ENCODE data around the gene KLHL29. TPM values are rescaled to one million over a fixed set of nuclear protein-coding genes. Genes with fewer than 3 reads are reported as not detected.
"Not testable (repeated sequence)": the region's sequence is repeated elsewhere in the genome, so short reads cannot be mapped to it uniquely, and the experiment has no call there.

KLHL29 gene
- total RNA-seq, 1 donor from 2014 or later, result 4.4 TPM

- Mint-ChIP-seq H3K36me3 (ENCODE audit: insufficient read depth) (no peaks in the 10 kb centered on the region), H3K27ac (no peak overlapping the region), H3K9me3 (ENCODE audit: low read depth) (no peaks in the 10 kb centered on the region)
Measured at GRCh38 chr2:23347471-23348092, 37.4 kb upstream of the KLHL29 start.

GRCh38 chr2:23348093-23348481 lies 36.9 kb upstream of the KLHL29 start:
- H3K9me3 Mint-ChIP-seq (ENCODE audit: low read depth); H3K27ac Mint-ChIP-seq; H3K36me3 Mint-ChIP-seq (ENCODE audit: insufficient read depth); H3K4me1 Mint-ChIP-seq (ENCODE audit: low read depth); H3K4me3 Mint-ChIP-seq (ENCODE audit: low read depth); DNase-seq (ENCODE audit: low spot score, unreplicated experiment): not testable (repeated sequence)
- H3K27me3 Mint-ChIP-seq, result peaks cover 29% of the 10 kb centered on the region

More at GRCh38 chr2:23347471-23348092, 37.4 kb upstream of the KLHL29 start:
- no peak for DNase-seq (ENCODE audit: low spot score, unreplicated experiment)
- no peaks in the 10 kb centered on the region for H3K4me1 Mint-ChIP-seq (ENCODE audit: low read depth)
- no peak overlapping the region for H3K4me3 Mint-ChIP-seq (ENCODE audit: low read depth)
- peaks cover 27% of the 10 kb centered on the region for H3K27me3 Mint-ChIP-seq
- no peak for TF ChIP-seq CTCF (IDR thresholded peaks at IDR 0.05; ENCODE audit: unreplicated experiment)

- H3K27me3 Mint-ChIP-seq, result peaks cover 37% of the 10 kb centered on the region
- no peak overlapping the region for H3K4me3 Mint-ChIP-seq (ENCODE audit: low read depth)
- no peaks in the 10 kb centered on the region for H3K36me3 Mint-ChIP-seq (ENCODE audit: insufficient read depth)
Measured at GRCh38 chr2:23349508-23349907, 35.5 kb upstream of the KLHL29 start.

GRCh38 chr2:23350041-23350791 lies 34.8 kb upstream of the KLHL29 start:
- H3K27me3 Mint-ChIP-seq, result peaks cover 41% of the 10 kb centered on the region
- H3K36me3 Mint-ChIP-seq (ENCODE audit: insufficient read depth), result no peaks in the 10 kb centered on the region
- H3K9me3 Mint-ChIP-seq (ENCODE audit: low read depth), result no peaks in the 10 kb centered on the region
- no peaks in the 10 kb centered on the region for H3K4me1 Mint-ChIP-seq (ENCODE audit: low read depth)
- TF ChIP-seq CTCF (IDR thresholded peaks at IDR 0.05; ENCODE audit: unreplicated experiment), result no peak
- H3K4me3 Mint-ChIP-seq (ENCODE audit: low read depth), result no peak overlapping the region
- no peak for DNase-seq (ENCODE audit: low spot score, unreplicated experiment)
- no peak overlapping the region for H3K27ac Mint-ChIP-seq

More at GRCh38 chr2:23349508-23349907, 35.5 kb upstream of the KLHL29 start:
- Mint-ChIP-seq H3K9me3 (ENCODE audit: low read depth) (no peaks in the 10 kb centered on the region), H3K4me1 (ENCODE audit: low read depth) (no peaks in the 10 kb centered on the region), H3K27ac (no peak overlapping the region)
- TF ChIP-seq CTCF (IDR thresholded peaks at IDR 0.05; ENCODE audit: unreplicated experiment), result no peak
- no peak for DNase-seq (ENCODE audit: low spot score, unreplicated experiment)

- Mint-ChIP-seq H3K9me3 (ENCODE audit: low read depth) (no peaks in the 10 kb centered on the region), H3K27ac (no peak overlapping the region), H3K36me3 (ENCODE audit: insufficient read depth) (no peaks in the 10 kb centered on the region), H3K4me3 (ENCODE audit: low read depth) (no peak overlapping the region), H3K4me1 (ENCODE audit: low read depth) (no peaks in the 10 kb centered on the region), H3K27me3 (peaks cover 43% of the 10 kb centered on the region)
- DNase-seq (ENCODE audit: low spot score, unreplicated experiment), result no peak
- TF ChIP-seq CTCF (IDR thresholded peaks at IDR 0.05; ENCODE audit: unreplicated experiment), result no peak
Measured at GRCh38 chr2:23350792-23351355, 34.1 kb upstream of the KLHL29 start.

All from progenitor cell of endocrine pancreas (in vitro differentiated cells).